GM23338 (cell line): ENCODE data around the gene SPATA13. TPM values are rescaled to one million over a fixed set of nuclear protein-coding genes. Genes with fewer than 3 reads are reported as not detected.

Source experiments
- ATAC-seq: fragments of 200-7000 bp; cut with Tn5 transposase; 3 replicates; pipeline ENCODE4 v1.9.1; 2020
- DNase-seq: peaks from one replicate; pipeline ENCODE4 v3.0.0-alpha.2; 2015; ENCODE audit warnings: low spot score
- H2AFZ ChIP-seq: fragments of 200-600 bp; sonication (generic); 2 replicates; pipeline ENCODE4 v1.8.0; 2016; ENCODE audit warnings: antibody characterized with exemption, mild to moderate bottlenecking, moderate library complexity
- H3F3A ChIP-seq: fragments of 200-600 bp; sonication (generic); replicated peaks from 2 replicates; pipeline ENCODE4 v1.8.0; 2017; ENCODE audit warnings: antibody characterized with exemption, mixed run types, low read depth
- H3K27ac ChIP-seq: fragments of 200-600 bp; sonication (generic); 2 replicates; pipeline ENCODE4 v1.6.1; 2016; ENCODE audit warnings: low read depth
- H3K27me3 ChIP-seq: fragments of 200-600 bp; sonication (generic); 2 replicates; pipeline ENCODE4 v1.8.0; 2016; ENCODE audit warnings: mild to moderate bottlenecking, mixed run types, moderate library complexity; ENCODE audit not compliant: insufficient read depth
- H3K36me3 ChIP-seq: fragments of 200-600 bp; sonication (generic); 2 replicates; pipeline ENCODE4 v1.8.0; 2016; ENCODE audit warnings: mild to moderate bottlenecking; ENCODE audit not compliant: insufficient read depth
- H3K4me1 ChIP-seq: fragments of 200-600 bp; sonication (generic); 2 replicates; pipeline ENCODE4 v1.8.0; 2016; ENCODE audit warnings: mild to moderate bottlenecking, moderate library complexity; ENCODE audit not compliant: insufficient read depth
- H3K4me2 ChIP-seq: fragments of 200-600 bp; sonication (generic); 2 replicates; pipeline ENCODE4 v1.7.1; 2017; ENCODE audit warnings: mixed run types
- H3K4me3 ChIP-seq: fragments of 200-600 bp; sonication (generic); 2 replicates; pipeline ENCODE4 v1.6.1; 2016; ENCODE audit warnings: mixed run types
- H3K79me2 ChIP-seq: fragments of 200-600 bp; sonication (generic); replicated peaks from 2 replicates; pipeline ENCODE4 v1.8.0; 2017; ENCODE audit warnings: mild to moderate bottlenecking; ENCODE audit not compliant: insufficient read depth
- H3K9me2 ChIP-seq: fragments of 200-600 bp; sonication (generic); 2 replicates; pipeline ENCODE4 v1.8.0; 2017; ENCODE audit not compliant: insufficient read depth
- H4K20me1 ChIP-seq: fragments of 200-600 bp; sonication (generic); replicated peaks from 2 replicates; pipeline ENCODE4 v1.8.0; 2017; ENCODE audit warnings: mild to moderate bottlenecking; ENCODE audit not compliant: insufficient read depth
- H3K27ac Mint-ChIP-seq: 2 replicates; pipeline ENCODE4 v1.8.0; 2020; ENCODE audit warnings: inconsistent platforms, mild to moderate bottlenecking, moderate library complexity, mixed read lengths
- H3K27me3 Mint-ChIP-seq: 3 replicates; pipeline ENCODE4 v1.8.0; 2022; ENCODE audit warnings: low read depth, mild to moderate bottlenecking, moderate library complexity, mixed read lengths, inconsistent platforms; ENCODE audit not compliant: insufficient read depth, poor library complexity
- H3K36me3 Mint-ChIP-seq: 3 replicates; pipeline ENCODE4 v1.8.0; 2021; ENCODE audit warnings: low read depth, mild to moderate bottlenecking, inconsistent platforms, moderate library complexity, mixed read lengths
- H3K4me1 Mint-ChIP-seq: 3 replicates; pipeline ENCODE4 v1.8.0; 2020; ENCODE audit warnings: mild to moderate bottlenecking, inconsistent platforms, mixed read lengths
- H3K4me3 Mint-ChIP-seq: 3 replicates; pipeline ENCODE4 v1.8.0; 2021; ENCODE audit warnings: moderate library complexity, mild to moderate bottlenecking, inconsistent platforms, mixed read lengths
- H3K9me3 Mint-ChIP-seq: 3 replicates; pipeline ENCODE4 v1.8.0; 2020; ENCODE audit warnings: moderate library complexity, mild to moderate bottlenecking, inconsistent platforms, mixed read lengths
- CREB1 ChIP-seq: fragments of 250-450 bp; sonication (Bioruptor Pico); IDR thresholded peaks from 2 replicates; pipeline ENCODE4 v1.5.0; 2020; ENCODE audit warnings: low read depth, mild to moderate bottlenecking, moderate library complexity
- EZH2phosphoT487 ChIP-seq: fragments of 200-600 bp; sonication (generic); IDR thresholded peaks from one replicate; pipeline ENCODE4 v1.8.1; 2018; ENCODE audit warnings: antibody characterized with exemption; ENCODE audit not compliant: unreplicated experiment
- JUNB ChIP-seq: IDR thresholded peaks from one replicate; pipeline ENCODE4 v1.6.1; 2016; ENCODE audit warnings: antibody characterized with exemption; ENCODE audit not compliant: unreplicated experiment
- NANOG ChIP-seq: IDR thresholded peaks from 2 replicates; pipeline ENCODE4 v1.6.1; 2016; ENCODE audit warnings: antibody characterized with exemption, borderline replicate concordance
- POLR2AphosphoS5 ChIP-seq: IDR thresholded peaks from 2 replicates; pipeline ENCODE4 v1.6.1; 2016; ENCODE audit warnings: antibody characterized with exemption, low read depth
- STAT1 ChIP-seq: IDR thresholded peaks from one replicate; pipeline ENCODE4 v1.6.1; 2016; ENCODE audit warnings: antibody characterized with exemption; ENCODE audit not compliant: unreplicated experiment
- ZNF114 ChIP-seq: fragments of 250-450 bp; sonication (Bioruptor Pico); IDR thresholded peaks from 2 replicates; pipeline ENCODE4 v1.5.0; 2020; ENCODE audit warnings: mild to moderate bottlenecking, moderate library complexity
- ZNF331 ChIP-seq: fragments of 250-450 bp; sonication (Bioruptor Pico); IDR thresholded peaks from 2 replicates; pipeline ENCODE4 v1.5.0; 2020; ENCODE audit warnings: low read depth, mild to moderate bottlenecking, moderate library complexity
- polyA plus RNA-seq: library from polyadenylated mRNA; unstranded; fragments of >200 nt; fragmentation: Nextera tagmentation; extraction: Ambion mirVana; gene quantifications from 2 replicates; pipeline ENCODE4 v1.2.1, GENCODE V29; 2016
- total RNA-seq: library from RNA; depleted of rRNA; stranded (reverse); fragments of >200 nt; shearing (Covaris generic); gene quantifications from 2 replicates; pipeline ENCODE4 v1.2.3, GENCODE V29; 2014
- TF ChIP-seq, protein P1 (sequence below), 2 experiments: fragments of 200-600 bp in 1 of 2; sonication (generic) in 1 of 2; conservative IDR thresholded peaks; 2 replicates each; pipeline versions ENCODE4 v1.5.1 to v1.6.1; 2016 to 2017; ENCODE audit warnings: antibody characterized with exemption in 2 of 2, low read depth in 2 of 2, mild to moderate bottlenecking in 2 of 2, moderate library complexity in 1 of 2
- TF ChIP-seq, protein P2 (sequence below): IDR thresholded peaks from 2 replicates; pipeline ENCODE4 v1.6.1; 2016; ENCODE audit warnings: antibody characterized with exemption
- TF ChIP-seq, protein P3 (sequence below): IDR thresholded peaks from one replicate; pipeline ENCODE4 v1.6.1; 2018; ENCODE audit warnings: antibody characterized with exemption; ENCODE audit not compliant: unreplicated experiment

Gene SPATA13
- total and polyA plus RNA-seq, 2 experiments from 2014 or later = 11.9 to 45.7 TPM

DNA sequence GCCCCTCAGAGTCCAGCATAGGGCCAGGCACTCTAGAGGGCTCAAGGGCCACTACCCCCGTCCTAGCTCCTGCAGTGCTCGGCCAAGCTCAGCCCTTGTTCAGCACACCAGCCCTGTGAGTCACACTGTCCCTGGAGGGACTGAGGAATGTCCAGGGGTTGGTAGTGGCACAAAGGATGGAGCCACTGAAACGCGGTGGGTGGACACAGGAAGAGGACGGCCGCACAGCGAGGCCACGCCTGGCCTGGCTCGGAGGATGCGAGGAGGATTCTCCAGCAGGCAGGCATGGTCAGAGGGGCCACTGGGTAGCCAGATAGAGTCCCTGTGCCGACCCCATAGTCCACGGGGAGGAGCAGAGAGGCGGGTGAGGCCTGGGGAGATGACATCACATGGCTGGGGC, 194.6 kb downstream of the SPATA13 start (continued):
- TF ChIP-seq, protein P1, sequence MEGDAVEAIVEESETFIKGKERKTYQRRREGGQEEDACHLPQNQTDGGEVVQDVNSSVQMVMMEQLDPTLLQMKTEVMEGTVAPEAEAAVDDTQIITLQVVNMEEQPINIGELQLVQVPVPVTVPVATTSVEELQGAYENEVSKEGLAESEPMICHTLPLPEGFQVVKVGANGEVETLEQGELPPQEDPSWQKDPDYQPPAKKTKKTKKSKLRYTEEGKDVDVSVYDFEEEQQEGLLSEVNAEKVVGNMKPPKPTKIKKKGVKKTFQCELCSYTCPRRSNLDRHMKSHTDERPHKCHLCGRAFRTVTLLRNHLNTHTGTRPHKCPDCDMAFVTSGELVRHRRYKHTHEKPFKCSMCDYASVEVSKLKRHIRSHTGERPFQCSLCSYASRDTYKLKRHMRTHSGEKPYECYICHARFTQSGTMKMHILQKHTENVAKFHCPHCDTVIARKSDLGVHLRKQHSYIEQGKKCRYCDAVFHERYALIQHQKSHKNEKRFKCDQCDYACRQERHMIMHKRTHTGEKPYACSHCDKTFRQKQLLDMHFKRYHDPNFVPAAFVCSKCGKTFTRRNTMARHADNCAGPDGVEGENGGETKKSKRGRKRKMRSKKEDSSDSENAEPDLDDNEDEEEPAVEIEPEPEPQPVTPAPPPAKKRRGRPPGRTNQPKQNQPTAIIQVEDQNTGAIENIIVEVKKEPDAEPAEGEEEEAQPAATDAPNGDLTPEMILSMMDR (conservative IDR thresholded peaks at IDR 0.05; ENCODE audit: low read depth in 2 of 2) = no peak
- TF ChIP-seq, protein P2, sequence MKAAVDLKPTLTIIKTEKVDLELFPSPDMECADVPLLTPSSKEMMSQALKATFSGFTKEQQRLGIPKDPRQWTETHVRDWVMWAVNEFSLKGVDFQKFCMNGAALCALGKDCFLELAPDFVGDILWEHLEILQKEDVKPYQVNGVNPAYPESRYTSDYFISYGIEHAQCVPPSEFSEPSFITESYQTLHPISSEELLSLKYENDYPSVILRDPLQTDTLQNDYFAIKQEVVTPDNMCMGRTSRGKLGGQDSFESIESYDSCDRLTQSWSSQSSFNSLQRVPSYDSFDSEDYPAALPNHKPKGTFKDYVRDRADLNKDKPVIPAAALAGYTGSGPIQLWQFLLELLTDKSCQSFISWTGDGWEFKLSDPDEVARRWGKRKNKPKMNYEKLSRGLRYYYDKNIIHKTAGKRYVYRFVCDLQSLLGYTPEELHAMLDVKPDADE = no peak
- TF ChIP-seq CREB1 (CRISPR knock-in tag) (no peak), NANOG (no peak), ZNF331 (CRISPR knock-in tag) (no peak), EZH2phosphoT487 (no peak), ZNF114 (CRISPR knock-in tag) (no peak)

DNA sequence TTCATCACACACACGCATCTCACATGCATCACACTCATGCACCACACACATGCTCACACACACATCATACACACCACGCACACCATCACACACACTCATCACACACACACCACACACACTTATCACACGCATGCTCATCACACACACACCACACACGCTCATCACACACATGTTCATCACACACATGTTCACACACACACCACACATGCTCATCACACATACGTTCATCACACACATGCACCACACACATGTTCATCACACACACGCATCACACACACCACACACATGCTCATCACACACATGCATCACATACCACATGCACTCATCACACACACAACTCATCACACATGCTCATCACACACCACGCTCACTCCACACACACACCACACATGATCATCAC, 195.8 kb downstream of the SPATA13 start:
- Histone ChIP-seq H3K27ac (no peak overlapping the region), H3K4me1 (no peaks in the 10 kb centered on the region), H4K20me1 (no peaks in the 10 kb centered on the region), H3K27me3 (no peaks in the 10 kb centered on the region), H3K9me2 (no peaks in the 10 kb centered on the region), H3K4me3 (no peak overlapping the region), H3K36me3 (no peaks in the 10 kb centered on the region), H3K79me2 (no peaks in the 10 kb centered on the region), H2AFZ (no peak overlapping the region), H3F3A (peaks cover 9% of the 10 kb centered on the region; the same call in 1 of the 2 replicates), H3K4me2 (no peak overlapping the region)
- no peak overlapping the region for H3K27ac Mint-ChIP-seq
- H3K36me3 Mint-ChIP-seq = no peaks in the 10 kb centered on the region
- H3K27me3 Mint-ChIP-seq = peaks cover 5% of the 10 kb centered on the region
- ATAC-seq (no peak), DNase-seq (no peak)
- peaks cover 2% of the 10 kb centered on the region; the same call in 2 of the 3 replicates for H3K9me3 Mint-ChIP-seq
- no peak overlapping the region for H3K4me3 Mint-ChIP-seq
- peaks cover 3% of the 10 kb centered on the region; the same call in 1 of the 3 replicates for H3K4me1 Mint-ChIP-seq
- no peak for TF ChIP-seq JUNB
- TF ChIP-seq ZNF331 (CRISPR knock-in tag) = no peak
- no peak for TF ChIP-seq EZH2phosphoT487
- TF ChIP-seq NANOG = no peak
- TF ChIP-seq, protein P3, sequence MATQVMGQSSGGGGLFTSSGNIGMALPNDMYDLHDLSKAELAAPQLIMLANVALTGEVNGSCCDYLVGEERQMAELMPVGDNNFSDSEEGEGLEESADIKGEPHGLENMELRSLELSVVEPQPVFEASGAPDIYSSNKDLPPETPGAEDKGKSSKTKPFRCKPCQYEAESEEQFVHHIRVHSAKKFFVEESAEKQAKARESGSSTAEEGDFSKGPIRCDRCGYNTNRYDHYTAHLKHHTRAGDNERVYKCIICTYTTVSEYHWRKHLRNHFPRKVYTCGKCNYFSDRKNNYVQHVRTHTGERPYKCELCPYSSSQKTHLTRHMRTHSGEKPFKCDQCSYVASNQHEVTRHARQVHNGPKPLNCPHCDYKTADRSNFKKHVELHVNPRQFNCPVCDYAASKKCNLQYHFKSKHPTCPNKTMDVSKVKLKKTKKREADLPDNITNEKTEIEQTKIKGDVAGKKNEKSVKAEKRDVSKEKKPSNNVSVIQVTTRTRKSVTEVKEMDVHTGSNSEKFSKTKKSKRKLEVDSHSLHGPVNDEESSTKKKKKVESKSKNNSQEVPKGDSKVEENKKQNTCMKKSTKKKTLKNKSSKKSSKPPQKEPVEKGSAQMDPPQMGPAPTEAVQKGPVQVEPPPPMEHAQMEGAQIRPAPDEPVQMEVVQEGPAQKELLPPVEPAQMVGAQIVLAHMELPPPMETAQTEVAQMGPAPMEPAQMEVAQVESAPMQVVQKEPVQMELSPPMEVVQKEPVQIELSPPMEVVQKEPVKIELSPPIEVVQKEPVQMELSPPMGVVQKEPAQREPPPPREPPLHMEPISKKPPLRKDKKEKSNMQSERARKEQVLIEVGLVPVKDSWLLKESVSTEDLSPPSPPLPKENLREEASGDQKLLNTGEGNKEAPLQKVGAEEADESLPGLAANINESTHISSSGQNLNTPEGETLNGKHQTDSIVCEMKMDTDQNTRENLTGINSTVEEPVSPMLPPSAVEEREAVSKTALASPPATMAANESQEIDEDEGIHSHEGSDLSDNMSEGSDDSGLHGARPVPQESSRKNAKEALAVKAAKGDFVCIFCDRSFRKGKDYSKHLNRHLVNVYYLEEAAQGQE = no peak
- TF ChIP-seq, protein P1 (conservative IDR thresholded peaks at IDR 0.05; ENCODE audit: low read depth in 2 of 2) = no peak
- no peak for TF ChIP-seq CREB1 (CRISPR knock-in tag)
- TF ChIP-seq, protein P2 = no peak
- TF ChIP-seq POLR2AphosphoS5 = no peak
- TF ChIP-seq STAT1 = no peak
